Measurements from ENCODE around the gene CALCOCO1. TPM values are rescaled to one million over a fixed set of nuclear protein-coding genes. Genes with fewer than 3 reads are reported as not detected.

Gene CALCOCO1
- total RNA-seq, 3 donors from 2014 or later (not counting 1 experiment from before 2014, with no cell fraction given) = 215 to 256 (median 226) TPM

DNA sequence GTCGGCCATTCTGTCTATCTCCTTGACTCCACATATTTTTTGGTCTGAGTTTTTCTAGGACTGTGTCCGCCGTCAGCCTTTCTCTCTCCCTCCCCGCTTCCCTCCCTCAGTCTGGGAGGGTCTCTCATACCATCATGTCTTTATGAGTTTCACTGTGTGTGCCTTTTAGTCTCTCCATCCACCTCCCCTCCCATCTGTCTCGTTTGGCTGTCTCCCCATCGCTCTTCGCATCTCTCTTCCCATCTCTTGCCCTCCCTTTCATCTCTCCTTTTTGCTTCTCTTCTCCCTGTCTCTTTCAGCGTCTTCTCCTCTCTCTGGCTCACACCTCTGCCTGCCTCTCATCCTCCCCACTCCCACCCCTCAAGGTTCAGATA, 31.5 kb upstream of the CALCOCO1 start:
- TF ChIP-seq, protein P1, sequence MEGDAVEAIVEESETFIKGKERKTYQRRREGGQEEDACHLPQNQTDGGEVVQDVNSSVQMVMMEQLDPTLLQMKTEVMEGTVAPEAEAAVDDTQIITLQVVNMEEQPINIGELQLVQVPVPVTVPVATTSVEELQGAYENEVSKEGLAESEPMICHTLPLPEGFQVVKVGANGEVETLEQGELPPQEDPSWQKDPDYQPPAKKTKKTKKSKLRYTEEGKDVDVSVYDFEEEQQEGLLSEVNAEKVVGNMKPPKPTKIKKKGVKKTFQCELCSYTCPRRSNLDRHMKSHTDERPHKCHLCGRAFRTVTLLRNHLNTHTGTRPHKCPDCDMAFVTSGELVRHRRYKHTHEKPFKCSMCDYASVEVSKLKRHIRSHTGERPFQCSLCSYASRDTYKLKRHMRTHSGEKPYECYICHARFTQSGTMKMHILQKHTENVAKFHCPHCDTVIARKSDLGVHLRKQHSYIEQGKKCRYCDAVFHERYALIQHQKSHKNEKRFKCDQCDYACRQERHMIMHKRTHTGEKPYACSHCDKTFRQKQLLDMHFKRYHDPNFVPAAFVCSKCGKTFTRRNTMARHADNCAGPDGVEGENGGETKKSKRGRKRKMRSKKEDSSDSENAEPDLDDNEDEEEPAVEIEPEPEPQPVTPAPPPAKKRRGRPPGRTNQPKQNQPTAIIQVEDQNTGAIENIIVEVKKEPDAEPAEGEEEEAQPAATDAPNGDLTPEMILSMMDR (IDR thresholded peaks at IDR 0.05) = no peak
- no peak overlapping the region for H3K4me3 Mint-ChIP-seq
- Histone ChIP-seq H3K27me3 (ENCODE audit: control insufficient read depth, insufficient read depth, low read length) (peaks cover 5% of the 10 kb centered on the region), H3K9me3 (ENCODE audit: control insufficient read depth, insufficient read depth, low read length) (no peaks in the 10 kb centered on the region), H3K4me3 (ENCODE audit: low read length) (no peak overlapping the region), H3K27ac (ENCODE audit: low read length) (no peak overlapping the region), H3K4me1 (ENCODE audit: control insufficient read depth, insufficient read depth, low read length) (peaks cover 18% of the 10 kb centered on the region), H3K36me3 (ENCODE audit: control insufficient read depth, insufficient read depth, low read length) (no peaks in the 10 kb centered on the region)
- peaks cover 16% of the 10 kb centered on the region in 2 donors for H3K4me1 Mint-ChIP-seq
- intact Hi-C loops (cut with micrococcal nuclease) = no loop called here
- ATAC-seq = no peak
- H3K36me3 Mint-ChIP-seq = no peaks in the 10 kb centered on the region
- no peaks in the 10 kb centered on the region for H3K9me3 Mint-ChIP-seq
- H3K27ac Mint-ChIP-seq = no peak overlapping the region
- peaks cover 45 to 51% of the 10 kb centered on the region in 2 donors for H3K27me3 Mint-ChIP-seq (ENCODE audit: low read depth in 2 of 2)
- DNase-seq = no peak
- 62% methylated on average over 8 of the region's 8 CpGs for WGBS (ENCODE audit: insufficient coverage)

DNA sequence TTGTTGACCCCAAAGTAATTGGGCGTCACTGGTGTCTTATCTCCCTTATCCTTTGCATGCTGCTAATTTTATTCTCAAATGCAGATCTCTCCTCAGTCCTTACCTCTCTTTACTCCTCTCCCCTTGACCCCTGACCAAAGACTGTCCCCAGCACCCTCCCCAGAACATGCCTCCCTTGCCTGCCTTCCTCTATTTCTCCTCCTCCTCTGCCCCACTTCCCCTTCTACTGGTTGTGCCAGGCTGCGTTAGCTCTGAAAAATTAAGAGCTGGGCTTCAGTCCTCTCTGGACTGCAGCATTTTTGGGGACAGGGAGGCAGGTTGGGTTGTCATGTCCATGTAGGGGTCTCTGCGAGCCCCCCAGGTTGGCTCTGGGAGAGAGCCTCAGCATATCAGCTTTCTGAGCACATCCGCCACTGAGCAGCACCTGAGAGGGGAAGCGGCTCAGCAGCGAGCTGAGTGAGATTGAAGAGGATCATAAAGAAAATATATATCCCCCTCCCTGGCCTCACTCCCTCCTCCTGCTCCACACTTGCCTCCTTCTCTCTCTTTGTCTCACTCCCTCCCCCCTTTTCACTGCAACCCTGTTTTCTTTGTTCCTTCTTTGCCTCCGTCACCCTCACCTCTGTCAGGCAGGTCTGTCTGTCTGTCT, 31.0 kb upstream of the CALCOCO1 start:
- intact Hi-C loops (cut with micrococcal nuclease) = no loop called here
- no peak for DNase-seq
- no peak for ATAC-seq
- Histone ChIP-seq H3K27ac (ENCODE audit: low read length) (no peak overlapping the region), H3K27me3 (ENCODE audit: control insufficient read depth, insufficient read depth, low read length) (peaks cover 3% of the 10 kb centered on the region), H3K36me3 (ENCODE audit: control insufficient read depth, insufficient read depth, low read length) (no peaks in the 10 kb centered on the region), H3K4me3 (ENCODE audit: low read length) (no peak overlapping the region), H3K4me1 (ENCODE audit: control insufficient read depth, insufficient read depth, low read length) (peaks cover 18% of the 10 kb centered on the region), H3K9me3 (ENCODE audit: control insufficient read depth, insufficient read depth, low read length) (no peaks in the 10 kb centered on the region)
- Mint-ChIP-seq H3K27ac (no peak overlapping the region), H3K4me3 (no peak overlapping the region), H3K36me3 (no peaks in the 10 kb centered on the region), H3K9me3 (no peaks in the 10 kb centered on the region), H3K27me3 (ENCODE audit: low read depth in 2 of 2) (peaks cover 41 to 46% of the 10 kb centered on the region in 2 donors), H3K4me1 (peaks cover 16% of the 10 kb centered on the region in 2 donors)
- 39% methylated on average over 7 of the region's 7 CpGs for WGBS (ENCODE audit: insufficient coverage)
- TF ChIP-seq, protein P1 (IDR thresholded peaks at IDR 0.05) = no peak

DNA sequence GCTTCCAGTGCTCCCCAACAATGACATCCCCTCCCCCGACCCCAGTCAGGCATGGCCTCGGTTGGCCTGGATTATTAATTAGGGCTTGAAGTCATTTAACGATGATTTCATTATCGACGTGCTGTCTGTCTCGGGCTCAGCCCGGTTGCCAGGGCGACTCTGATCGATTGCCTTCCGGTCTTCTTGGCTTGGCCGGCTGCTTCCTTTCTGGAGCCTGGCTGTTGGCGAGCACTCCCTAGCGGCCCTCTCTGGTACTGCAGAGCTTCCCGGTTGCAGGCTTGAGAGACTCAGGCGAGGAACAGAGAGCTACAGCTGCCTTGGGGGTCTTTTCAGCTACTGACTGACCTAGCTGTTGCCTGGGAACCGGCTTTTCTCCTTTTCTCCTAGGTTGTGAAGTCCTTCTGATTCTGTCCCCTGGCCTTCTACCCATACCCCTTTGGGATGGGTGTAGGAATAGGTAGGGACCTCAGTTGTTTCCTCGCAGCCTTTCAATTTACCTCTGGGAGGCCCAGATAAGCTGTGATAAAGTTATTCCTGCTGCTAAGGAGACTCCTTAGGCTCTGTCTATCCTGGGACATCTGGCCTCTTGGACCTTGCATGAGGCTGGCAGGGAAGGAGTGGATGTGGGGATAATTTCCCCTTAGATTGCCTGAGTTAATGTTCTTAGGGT, 30.0 kb upstream of the CALCOCO1 start:
- H3K27me3 ChIP-seq (ENCODE audit: control insufficient read depth, insufficient read depth, low read length) = no peaks in the 10 kb centered on the region
- WGBS (ENCODE audit: insufficient coverage) = 14% methylated on average over 17 of the region's 17 CpGs
- H3K27ac ChIP-seq (ENCODE audit: low read length) = no peak overlapping the region
- intact Hi-C loops (cut with micrococcal nuclease) = loop anchor here (1.0 to 2.0 kb wide), 2 partner anchors 11 to 54 kb away; no protein-coding TSS in a partner anchor
- H3K4me1 ChIP-seq (ENCODE audit: control insufficient read depth, insufficient read depth, low read length) = peaks cover 20% of the 10 kb centered on the region
- H3K9me3 Mint-ChIP-seq = no peaks in the 10 kb centered on the region
- no peaks in the 10 kb centered on the region for H3K36me3 Mint-ChIP-seq
- TF ChIP-seq, protein P1 (IDR thresholded peaks at IDR 0.05) = peak; percentile 98
- peak overlapping the region; percentile 65 for H3K4me3 Mint-ChIP-seq
- ATAC-seq (peak; percentile 86 to 100 (median 96)), DNase-seq (peak; percentile 84 to 88)
- H3K27me3 Mint-ChIP-seq (ENCODE audit: low read depth in 2 of 2) = peaks cover 33 to 36% of the 10 kb centered on the region in 2 donors
- no peaks in the 10 kb centered on the region for H3K36me3 ChIP-seq (ENCODE audit: control insufficient read depth, insufficient read depth, low read length)
- peak overlapping the region in 1 of 2 donors; percentile 71 for H3K27ac Mint-ChIP-seq
- H3K4me1 Mint-ChIP-seq = peaks cover 16% of the 10 kb centered on the region in 2 donors
- H3K4me3 ChIP-seq (ENCODE audit: low read length) = no peak overlapping the region
- no peaks in the 10 kb centered on the region for H3K9me3 ChIP-seq (ENCODE audit: control insufficient read depth, insufficient read depth, low read length)

All from natural killer cell (primary cell).